Neutrophil (primary cell): ENCODE results near the gene SLC9A9.

Experiments used
- H3K27ac ChIP-seq: fragments of 200-600 bp; sonication (generic); 2 replicates; pipeline ENCODE4 v1.5.1; 2016; ENCODE audit warnings: mild to moderate bottlenecking, moderate library complexity
- H3K27me3 ChIP-seq: fragments of 200-600 bp; sonication (generic); 2 replicates; pipeline ENCODE4 v1.6.0; 2016; ENCODE audit warnings: mild to moderate bottlenecking
- H3K36me3 ChIP-seq: fragments of 200-600 bp; sonication (generic); 2 replicates; pipeline ENCODE4 v1.5.1; 2017
- H3K4me1 ChIP-seq, 2 experiments: fragments of 200-600 bp in 1 of 2; sonication (generic) in 1 of 2; 1 replicate in 1 of 2; 2 replicates in 1 of 2; pipeline versions ENCODE4 v1.5.1 to v1.6.1; 2013 to 2016; ENCODE audit warnings: low read depth in 1 of 2, low read length in 1 of 2, mild to moderate bottlenecking in 1 of 2, moderate library complexity in 1 of 2; ENCODE audit not compliant: control insufficient read depth in 1 of 2, insufficient read depth in 1 of 2
- H3K4me3 ChIP-seq, 2 experiments: fragments of 200-600 bp in 1 of 2; sonication (generic) in 1 of 2; 1 replicate in 1 of 2; 2 replicates in 1 of 2; pipeline ENCODE4 v1.5.1; 2013 to 2016; ENCODE audit warnings: low read depth in 1 of 2, low read length in 1 of 2, mild to moderate bottlenecking in 1 of 2, moderate library complexity in 1 of 2
- H3K9me3 ChIP-seq: fragments of 200-600 bp; sonication (generic); 2 replicates; pipeline ENCODE4 v1.5.1; 2016
- TF ChIP-seq, protein P1 (sequence below): fragments of 200-600 bp; sonication (generic); IDR thresholded peaks from 2 replicates; pipeline ENCODE4 v1.5.1; 2016; ENCODE audit warnings: antibody characterized with exemption

The SLC9A9 gene

GRCh38 chr3:143294188-143294587, 554.1 kb downstream of the SLC9A9 start:
- H3K36me3 ChIP-seq = no peaks in the 10 kb centered on the region
- H3K4me1 ChIP-seq = peaks cover 6 to 9% of the 10 kb centered on the region in 2 experiments
- H3K4me3 ChIP-seq = no peak overlapping the region
- TF ChIP-seq, protein P1, sequence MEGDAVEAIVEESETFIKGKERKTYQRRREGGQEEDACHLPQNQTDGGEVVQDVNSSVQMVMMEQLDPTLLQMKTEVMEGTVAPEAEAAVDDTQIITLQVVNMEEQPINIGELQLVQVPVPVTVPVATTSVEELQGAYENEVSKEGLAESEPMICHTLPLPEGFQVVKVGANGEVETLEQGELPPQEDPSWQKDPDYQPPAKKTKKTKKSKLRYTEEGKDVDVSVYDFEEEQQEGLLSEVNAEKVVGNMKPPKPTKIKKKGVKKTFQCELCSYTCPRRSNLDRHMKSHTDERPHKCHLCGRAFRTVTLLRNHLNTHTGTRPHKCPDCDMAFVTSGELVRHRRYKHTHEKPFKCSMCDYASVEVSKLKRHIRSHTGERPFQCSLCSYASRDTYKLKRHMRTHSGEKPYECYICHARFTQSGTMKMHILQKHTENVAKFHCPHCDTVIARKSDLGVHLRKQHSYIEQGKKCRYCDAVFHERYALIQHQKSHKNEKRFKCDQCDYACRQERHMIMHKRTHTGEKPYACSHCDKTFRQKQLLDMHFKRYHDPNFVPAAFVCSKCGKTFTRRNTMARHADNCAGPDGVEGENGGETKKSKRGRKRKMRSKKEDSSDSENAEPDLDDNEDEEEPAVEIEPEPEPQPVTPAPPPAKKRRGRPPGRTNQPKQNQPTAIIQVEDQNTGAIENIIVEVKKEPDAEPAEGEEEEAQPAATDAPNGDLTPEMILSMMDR = no peak
- no peak overlapping the region for H3K27ac ChIP-seq
- no peaks in the 10 kb centered on the region for H3K9me3 ChIP-seq
- H3K27me3 ChIP-seq = no peaks in the 10 kb centered on the region

- no peaks in the 10 kb centered on the region for H3K36me3 ChIP-seq
- H3K27me3 ChIP-seq = no peaks in the 10 kb centered on the region
- no peak overlapping the region for H3K27ac ChIP-seq
- H3K4me3 ChIP-seq = no peak overlapping the region
- TF ChIP-seq, protein P1 = no peak
- H3K9me3 ChIP-seq = no peaks in the 10 kb centered on the region
- H3K4me1 ChIP-seq = no peaks in the 10 kb centered on the region
Measured at GRCh38 chr3:143291836-143292447, 556.3 kb downstream of the SLC9A9 start.

GRCh38 chr3:143288944-143289343, 559.3 kb downstream of the SLC9A9 start:
- Histone ChIP-seq H3K9me3 (no peaks in the 10 kb centered on the region), H3K27ac (no peak overlapping the region), H3K27me3 (no peaks in the 10 kb centered on the region), H3K4me3 (no peak overlapping the region), H3K4me1 (no peaks in the 10 kb centered on the region), H3K36me3 (no peaks in the 10 kb centered on the region)
- TF ChIP-seq, protein P1 = no peak

- H3K4me3 ChIP-seq = no peak overlapping the region
- no peaks in the 10 kb centered on the region for H3K4me1 ChIP-seq
- TF ChIP-seq, protein P1 = no peak
- H3K27ac ChIP-seq = no peak overlapping the region
- no peaks in the 10 kb centered on the region for H3K27me3 ChIP-seq
- H3K9me3 ChIP-seq = no peaks in the 10 kb centered on the region
- H3K36me3 ChIP-seq = no peaks in the 10 kb centered on the region
Measured at GRCh38 chr3:143287403-143287802, 560.9 kb downstream of the SLC9A9 start.

DNA sequence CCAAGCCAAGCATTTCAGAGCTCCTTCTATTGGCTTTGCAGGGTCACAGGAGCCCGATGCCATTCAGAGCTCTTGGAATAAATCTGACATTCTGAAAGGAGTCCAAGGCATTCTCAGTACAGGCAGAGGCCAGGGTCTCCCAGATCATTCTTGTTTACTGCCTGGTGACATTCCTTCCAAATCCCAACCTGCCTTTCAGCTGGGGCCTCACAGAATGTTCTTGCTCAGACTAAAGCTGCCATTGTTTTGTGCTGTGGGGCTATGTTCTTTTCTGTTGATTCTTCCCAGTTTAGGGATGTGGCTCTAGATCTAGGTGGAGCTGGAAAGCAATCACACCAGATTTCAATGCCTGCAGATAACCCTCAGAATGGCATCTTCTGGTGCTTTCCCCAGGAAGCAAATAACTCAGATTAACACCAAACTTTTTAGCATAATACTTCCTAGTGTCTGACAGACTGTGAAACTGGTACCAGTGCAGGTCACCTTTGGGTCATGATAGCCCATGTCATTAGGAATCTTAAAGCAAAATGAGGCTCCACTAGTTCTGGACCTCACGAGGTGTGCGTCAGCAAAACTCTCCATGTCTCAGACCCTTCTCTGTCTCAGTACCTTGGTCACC, 561.8 kb downstream of the SLC9A9 start:
- TF ChIP-seq, protein P1 = no peak
- Histone ChIP-seq H3K9me3 (no peaks in the 10 kb centered on the region), H3K27ac (no peak overlapping the region), H3K4me1 (no peaks in the 10 kb centered on the region), H3K27me3 (no peaks in the 10 kb centered on the region), H3K4me3 (no peak overlapping the region), H3K36me3 (no peaks in the 10 kb centered on the region)
